CD4-positive, alpha-beta T cell treated with Interleukin-12 subunit alpha and Interleukin-12 subunit beta, for 1 hour (primary cell): ENCODE measurements around the gene SHANK1.
"Not testable (repeated sequence)": the region's sequence is repeated elsewhere in the genome, so short reads cannot be mapped to it uniquely, and the experiment has no call there.

ENCODE experiments used
- DNase-seq: peaks from one replicate; pipeline ENCODE4 v3.0.0-alpha.2; 2020

Gene SHANK1

DNA sequence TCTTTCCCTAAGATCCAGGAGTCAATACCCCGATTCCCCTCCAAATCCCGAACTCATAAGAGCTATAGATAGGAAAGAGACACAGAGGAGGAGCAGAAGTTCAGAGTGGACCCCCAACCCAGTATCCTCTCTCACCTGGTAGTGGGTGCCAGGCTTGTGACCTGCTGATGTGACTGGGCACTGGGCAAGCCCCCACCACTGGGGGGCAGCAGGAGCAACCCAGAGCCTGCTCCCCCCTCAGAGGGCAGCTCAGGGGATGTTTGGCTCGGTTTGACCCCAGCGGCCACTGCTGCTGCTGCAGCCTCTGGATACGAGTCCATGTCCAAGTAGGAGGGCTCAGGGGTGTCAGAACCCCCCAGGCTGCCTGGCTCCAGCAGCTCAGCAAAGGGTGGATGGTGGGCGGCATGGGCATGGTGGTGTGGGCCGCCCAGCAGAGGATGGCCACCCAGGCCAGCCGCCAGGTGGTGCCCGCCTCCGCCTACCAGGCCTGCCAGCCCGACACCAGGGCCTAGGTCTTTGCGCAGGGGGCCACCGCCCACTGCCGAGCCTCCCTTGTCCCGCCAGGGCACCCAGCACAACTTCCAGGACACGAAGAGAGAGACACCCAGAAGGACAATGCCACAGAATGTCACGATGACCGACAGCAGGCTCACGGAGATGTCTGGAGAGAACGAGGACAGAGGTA lies 87.3 kb downstream of the SHANK1 start:
- no peak for DNase-seq

DNA sequence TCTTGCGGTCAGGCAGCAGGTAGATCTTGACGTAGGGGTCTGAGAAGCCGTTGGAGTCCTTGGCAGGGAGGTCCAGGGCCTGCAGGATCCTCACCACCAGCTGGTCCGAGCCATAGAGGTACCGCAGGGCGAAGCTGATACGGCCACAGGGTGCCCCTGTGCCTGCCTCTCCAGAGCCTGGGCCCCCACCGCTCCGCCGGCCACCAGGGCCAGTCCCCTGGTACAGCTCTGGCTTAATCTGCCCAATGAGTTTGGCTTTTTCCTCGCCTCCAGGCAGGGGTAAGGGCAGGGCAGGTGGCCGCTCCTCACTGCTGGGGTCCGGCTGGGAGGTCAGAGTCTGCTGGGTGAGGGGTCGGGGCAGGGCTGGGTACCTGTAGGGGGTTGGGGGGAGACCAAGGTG lies 89.8 kb downstream of the SHANK1 start:
- no peak for DNase-seq

DNA sequence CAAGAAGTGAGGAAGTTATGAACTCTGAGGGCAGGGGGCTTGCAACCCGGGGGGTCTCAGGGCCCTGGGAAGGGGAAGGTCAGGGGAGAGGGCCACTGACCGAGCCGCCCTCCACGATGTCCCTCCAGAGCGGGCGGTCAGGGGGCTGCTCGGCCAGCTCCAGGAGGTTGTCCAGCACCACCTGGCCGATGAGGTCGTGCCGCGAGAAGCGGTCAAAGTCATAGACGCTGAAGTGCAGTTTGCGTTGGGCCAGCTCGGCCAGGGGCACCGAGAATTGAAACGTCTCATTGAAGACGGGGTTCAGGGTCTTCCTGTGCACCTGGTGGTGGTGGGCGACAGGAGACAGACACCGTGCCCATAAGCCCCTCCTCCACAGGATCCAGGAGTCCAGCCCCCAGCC lies 90.4 kb downstream of the SHANK1 start:
- no peak for DNase-seq

DNA sequence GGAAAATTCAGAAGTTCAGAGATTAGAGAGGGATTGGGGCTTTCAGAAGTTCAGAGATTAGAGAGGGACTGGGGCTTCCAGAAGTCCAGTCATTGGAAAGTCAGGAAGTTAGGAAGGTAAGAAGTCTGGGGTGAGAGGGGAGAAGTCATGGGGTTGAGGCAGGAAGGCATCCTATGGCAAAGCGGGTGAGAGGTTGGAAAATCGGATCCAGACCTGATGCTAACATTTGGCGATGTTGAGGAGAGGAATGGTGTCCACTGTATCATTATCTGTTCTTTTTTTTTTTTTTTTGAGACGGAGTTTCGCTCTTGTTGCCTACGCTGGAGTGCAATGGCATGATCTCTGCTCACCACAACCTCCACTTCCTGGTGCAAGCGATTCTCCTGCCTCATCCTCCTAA lies 91.1 kb downstream of the SHANK1 start:
- no peak for DNase-seq

DNA sequence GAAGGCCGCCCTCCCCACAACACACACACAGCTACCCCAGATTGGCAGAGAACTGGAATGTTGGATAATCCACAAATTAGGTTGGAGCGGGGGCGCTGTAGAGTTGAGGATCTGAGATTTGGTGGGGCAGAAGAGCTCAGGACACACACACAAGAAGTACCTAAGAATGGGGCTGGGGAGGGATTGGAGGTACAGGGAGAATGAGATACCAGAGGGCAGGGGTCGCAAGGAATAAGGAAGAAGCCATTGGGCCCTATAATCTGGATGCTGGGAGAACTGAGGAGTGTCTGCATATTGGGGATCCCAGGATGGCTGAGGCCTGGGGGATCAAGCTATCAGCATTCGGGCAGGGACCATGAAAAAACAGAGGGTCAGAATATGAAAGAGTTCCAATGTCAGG lies 91.5 kb downstream of the SHANK1 start:
- no peak for DNase-seq

DNA sequence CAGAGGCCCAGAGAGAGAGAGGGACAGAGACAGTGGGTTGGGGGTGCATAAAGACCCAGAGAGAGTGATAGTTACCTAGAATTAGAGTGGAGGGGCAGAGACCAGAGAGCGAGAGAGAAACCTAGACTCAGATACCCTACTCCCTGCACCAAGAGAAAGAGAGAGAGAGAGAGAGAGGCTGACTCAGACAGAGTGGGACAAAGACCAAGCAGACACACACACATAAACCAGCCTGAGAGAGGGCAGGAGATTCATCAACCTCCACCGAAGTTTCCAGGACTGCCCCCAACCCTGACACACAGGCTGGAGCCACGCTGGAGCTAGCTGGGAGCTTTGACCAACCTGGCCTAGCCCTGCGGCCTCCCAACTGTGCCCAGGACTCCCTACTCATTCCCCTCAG lies 92.8 kb downstream of the SHANK1 start:
- no peak for DNase-seq

DNA sequence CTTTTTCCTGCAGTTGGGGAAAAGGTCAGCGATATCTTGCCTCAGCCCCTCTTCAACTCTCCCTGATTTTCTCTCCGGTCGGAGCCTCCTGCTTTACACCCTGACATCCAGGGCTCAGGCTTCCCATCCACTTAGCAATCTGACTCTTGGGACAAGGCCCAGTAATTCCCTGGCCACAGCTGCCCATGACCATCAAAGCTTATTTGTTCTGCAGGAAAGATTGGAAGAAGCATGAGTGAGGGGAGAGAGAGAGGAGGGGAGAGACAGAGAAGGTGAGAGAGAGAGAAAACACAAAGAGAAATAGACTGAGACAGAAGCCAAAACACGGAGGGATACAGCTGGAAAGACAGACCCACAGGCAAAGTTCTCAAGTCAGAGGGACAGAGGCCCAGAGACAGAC lies 93.6 kb downstream of the SHANK1 start:
- DNase-seq, result no peak

DNA sequence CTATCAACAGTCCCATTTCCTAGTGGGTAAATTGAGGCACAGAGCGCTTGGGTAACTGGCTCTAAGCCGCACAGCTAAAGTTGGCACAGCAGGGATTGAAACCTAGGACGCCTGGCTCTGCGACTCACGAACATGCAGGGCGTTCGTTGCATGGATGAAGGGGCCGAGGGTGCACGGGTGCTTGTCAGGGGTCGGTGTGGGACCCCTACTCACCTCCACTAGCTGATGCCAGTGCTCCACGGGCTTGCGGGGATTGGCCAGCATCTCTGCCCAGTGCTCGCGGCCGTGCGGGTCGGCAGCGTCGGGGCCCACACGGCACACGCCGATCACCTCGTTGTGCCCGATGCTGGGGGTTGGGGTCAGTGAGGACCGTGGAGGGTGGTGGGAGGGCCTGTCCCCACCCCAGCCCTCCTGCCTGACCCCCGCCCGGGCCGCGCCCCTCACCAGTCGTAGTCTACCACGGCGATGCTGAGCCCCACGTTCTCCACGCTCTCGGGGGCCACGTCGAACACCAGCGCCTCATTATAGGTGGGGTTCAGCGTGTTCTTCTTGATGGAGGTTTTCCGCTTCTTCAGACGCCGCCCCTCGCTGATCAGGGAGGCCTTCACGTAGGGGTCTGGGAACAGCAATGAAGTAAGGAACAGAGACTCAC lies 94.5 kb downstream of the SHANK1 start:
- DNase-seq, result no peak

DNA sequence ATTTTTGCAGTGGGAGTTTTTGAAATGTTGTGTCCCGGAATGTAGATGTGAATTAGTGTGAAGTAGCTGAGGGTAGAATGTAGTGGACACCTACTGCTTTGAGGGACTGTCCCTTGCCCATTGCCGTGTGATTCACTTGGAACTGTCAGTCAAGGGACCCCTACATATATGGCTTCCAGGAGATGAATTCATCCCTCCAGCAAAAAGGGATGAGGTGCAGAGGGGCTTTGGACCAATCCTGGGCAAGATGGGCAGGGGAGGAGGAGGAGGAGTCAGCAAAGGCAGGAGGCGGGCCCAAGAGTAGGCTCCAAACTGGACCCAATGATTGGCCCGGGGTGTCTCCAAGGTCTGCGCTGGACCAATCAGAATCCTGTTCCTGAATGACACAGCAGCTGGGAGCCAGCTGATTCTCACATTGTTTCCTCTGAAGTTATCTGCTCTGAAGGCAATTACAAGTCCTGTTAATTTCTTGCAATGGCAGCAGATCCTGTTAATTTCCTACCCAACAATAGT lies 99.2 kb downstream of the SHANK1 start:
- not testable (repeated sequence) for DNase-seq

DNA sequence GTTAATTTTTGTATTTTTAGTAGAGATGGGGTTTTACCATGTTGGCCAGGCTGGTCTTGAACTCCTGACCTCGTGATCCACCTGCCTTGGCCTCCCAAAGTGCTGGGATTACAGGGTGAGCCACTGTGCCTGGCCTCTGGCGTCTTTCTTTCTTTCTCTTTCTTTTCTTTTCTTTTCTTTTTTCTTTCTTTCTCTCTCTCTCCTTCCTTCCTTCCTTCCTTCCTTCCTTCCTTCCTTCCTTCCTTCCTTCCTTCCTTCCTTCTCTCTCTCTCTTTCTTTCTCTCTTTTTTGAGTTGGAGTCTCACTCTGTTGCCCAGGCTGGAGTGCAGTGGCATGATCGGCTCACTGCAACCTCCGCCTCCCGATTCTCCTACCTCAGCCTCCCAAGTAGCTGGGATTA lies 100.4 kb downstream of the SHANK1 start:
- DNase-seq, result not testable (repeated sequence)

DNA sequence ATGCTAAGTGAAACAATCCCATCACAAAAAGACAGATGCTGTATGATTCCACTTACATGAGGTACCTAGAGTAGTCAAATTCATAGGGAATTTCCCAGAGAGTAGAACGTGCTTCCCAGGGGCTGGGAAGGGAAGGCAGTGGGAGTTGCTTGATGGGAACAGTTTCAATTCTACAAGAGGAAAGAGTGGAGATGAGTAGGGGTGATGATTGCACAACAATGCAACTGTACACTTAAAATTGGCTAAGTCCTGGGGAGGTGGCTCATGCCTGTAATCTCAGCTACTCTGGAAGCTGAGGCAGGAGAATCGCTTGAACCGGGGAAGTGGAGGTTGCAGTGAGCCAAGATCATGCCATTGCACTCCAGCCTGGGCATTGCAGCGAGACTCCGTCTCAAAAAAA lies 101.2 kb downstream of the SHANK1 start:
- not testable (repeated sequence) for DNase-seq

DNA sequence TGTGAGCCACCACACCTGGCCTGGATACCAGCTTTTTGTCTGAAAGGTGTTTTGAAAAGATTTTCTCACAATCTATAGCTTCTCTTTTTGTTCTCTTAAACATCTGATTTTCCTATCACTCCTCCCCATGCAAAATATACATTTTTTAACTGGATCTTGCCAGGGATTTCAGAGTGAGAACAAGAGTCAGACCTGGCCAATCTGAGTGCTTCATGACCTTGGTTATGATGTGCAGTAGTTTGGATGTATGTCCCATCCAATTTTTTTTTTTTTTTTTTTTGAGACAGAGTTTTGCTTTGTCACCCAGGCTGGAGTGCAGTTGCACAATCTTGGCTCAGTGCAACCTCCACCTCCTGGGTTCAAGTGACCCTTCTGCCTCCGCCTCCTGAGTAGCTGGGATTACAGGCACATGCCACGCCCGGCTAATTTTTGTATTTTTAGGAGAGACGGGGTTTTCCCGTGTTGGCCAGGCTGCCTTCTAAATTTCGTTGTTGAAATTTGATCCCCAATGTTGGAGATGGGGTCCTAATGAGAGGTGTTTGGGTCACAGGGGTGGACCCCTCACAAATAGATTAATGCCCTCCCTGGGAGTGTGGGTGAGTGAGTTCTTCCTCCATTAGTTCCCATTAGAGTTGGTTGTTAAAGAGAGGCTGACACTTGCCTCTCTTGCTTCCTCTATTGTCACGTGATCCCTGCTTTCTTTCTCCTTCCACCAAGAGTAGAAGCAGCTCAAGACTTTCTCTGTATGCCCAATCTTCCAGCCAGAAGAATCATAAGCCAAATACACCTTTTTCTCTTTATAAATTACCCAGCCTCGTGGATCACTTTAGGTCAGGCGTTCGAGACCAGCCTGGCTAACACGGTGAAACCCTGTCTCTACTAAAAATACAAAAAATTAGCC lies 106.8 kb downstream of the SHANK1 start:
- not testable (repeated sequence) for DNase-seq
